GM23338 (cell line): ENCODE results near the gene TERC. TPM values are rescaled to one million over a fixed set of nuclear protein-coding genes. Genes with fewer than 3 reads are reported as not detected.
A peak's percentile ranks its signal among the peaks of the same experiment; 100 is the strongest.

Experiments
- ATAC-seq: fragments of 200-7000 bp; cut with Tn5 transposase; 3 replicates; pipeline ENCODE4 v1.9.1; 2020
- DNase-seq: peaks from one replicate; pipeline ENCODE4 v3.0.0-alpha.2; 2015; ENCODE audit warnings: low spot score
- H2AFZ ChIP-seq: fragments of 200-600 bp; sonication (generic); 2 replicates; pipeline ENCODE4 v1.8.0; 2016; ENCODE audit warnings: antibody characterized with exemption, mild to moderate bottlenecking, moderate library complexity
- H3F3A ChIP-seq: fragments of 200-600 bp; sonication (generic); replicated peaks from 2 replicates; pipeline ENCODE4 v1.8.0; 2017; ENCODE audit warnings: antibody characterized with exemption, mixed run types, low read depth
- H3K27ac ChIP-seq: fragments of 200-600 bp; sonication (generic); 2 replicates; pipeline ENCODE4 v1.6.1; 2016; ENCODE audit warnings: low read depth
- H3K27me3 ChIP-seq: fragments of 200-600 bp; sonication (generic); 2 replicates; pipeline ENCODE4 v1.8.0; 2016; ENCODE audit warnings: mild to moderate bottlenecking, mixed run types, moderate library complexity; ENCODE audit not compliant: insufficient read depth
- H3K36me3 ChIP-seq: fragments of 200-600 bp; sonication (generic); 2 replicates; pipeline ENCODE4 v1.8.0; 2016; ENCODE audit warnings: mild to moderate bottlenecking; ENCODE audit not compliant: insufficient read depth
- H3K4me1 ChIP-seq: fragments of 200-600 bp; sonication (generic); 2 replicates; pipeline ENCODE4 v1.8.0; 2016; ENCODE audit warnings: mild to moderate bottlenecking, moderate library complexity; ENCODE audit not compliant: insufficient read depth
- H3K4me2 ChIP-seq: fragments of 200-600 bp; sonication (generic); 2 replicates; pipeline ENCODE4 v1.7.1; 2017; ENCODE audit warnings: mixed run types
- H3K4me3 ChIP-seq: fragments of 200-600 bp; sonication (generic); 2 replicates; pipeline ENCODE4 v1.6.1; 2016; ENCODE audit warnings: mixed run types
- H3K79me2 ChIP-seq: fragments of 200-600 bp; sonication (generic); replicated peaks from 2 replicates; pipeline ENCODE4 v1.8.0; 2017; ENCODE audit warnings: mild to moderate bottlenecking; ENCODE audit not compliant: insufficient read depth
- H3K9me2 ChIP-seq: fragments of 200-600 bp; sonication (generic); 2 replicates; pipeline ENCODE4 v1.8.0; 2017; ENCODE audit not compliant: insufficient read depth
- H4K20me1 ChIP-seq: fragments of 200-600 bp; sonication (generic); replicated peaks from 2 replicates; pipeline ENCODE4 v1.8.0; 2017; ENCODE audit warnings: mild to moderate bottlenecking; ENCODE audit not compliant: insufficient read depth
- H3K27ac Mint-ChIP-seq: 2 replicates; pipeline ENCODE4 v1.8.0; 2020; ENCODE audit warnings: inconsistent platforms, mild to moderate bottlenecking, moderate library complexity, mixed read lengths
- H3K27me3 Mint-ChIP-seq: 3 replicates; pipeline ENCODE4 v1.8.0; 2022; ENCODE audit warnings: low read depth, mild to moderate bottlenecking, moderate library complexity, mixed read lengths, inconsistent platforms; ENCODE audit not compliant: insufficient read depth, poor library complexity
- H3K36me3 Mint-ChIP-seq: 3 replicates; pipeline ENCODE4 v1.8.0; 2021; ENCODE audit warnings: low read depth, mild to moderate bottlenecking, inconsistent platforms, moderate library complexity, mixed read lengths
- H3K4me1 Mint-ChIP-seq: 3 replicates; pipeline ENCODE4 v1.8.0; 2020; ENCODE audit warnings: mild to moderate bottlenecking, inconsistent platforms, mixed read lengths
- H3K4me3 Mint-ChIP-seq: 3 replicates; pipeline ENCODE4 v1.8.0; 2021; ENCODE audit warnings: moderate library complexity, mild to moderate bottlenecking, inconsistent platforms, mixed read lengths
- H3K9me3 Mint-ChIP-seq: 3 replicates; pipeline ENCODE4 v1.8.0; 2020; ENCODE audit warnings: moderate library complexity, mild to moderate bottlenecking, inconsistent platforms, mixed read lengths
- CREB1 ChIP-seq: fragments of 250-450 bp; sonication (Bioruptor Pico); IDR thresholded peaks from 2 replicates; pipeline ENCODE4 v1.5.0; 2020; ENCODE audit warnings: low read depth, mild to moderate bottlenecking, moderate library complexity
- CTCF ChIP-seq, 2 experiments: fragments of 200-600 bp in 1 of 2; sonication (generic) in 1 of 2; conservative IDR thresholded peaks; 2 replicates each; pipeline versions ENCODE4 v1.5.1 to v1.6.1; 2016 to 2017; ENCODE audit warnings: antibody characterized with exemption in 2 of 2, low read depth in 2 of 2, mild to moderate bottlenecking in 2 of 2, moderate library complexity in 1 of 2
- ETS1 ChIP-seq: IDR thresholded peaks from 2 replicates; pipeline ENCODE4 v1.6.1; 2016; ENCODE audit warnings: antibody characterized with exemption
- EZH2 ChIP-seq: fragments of 200-600 bp; sonication (generic); IDR thresholded peaks from one replicate; pipeline ENCODE4 v1.8.0; 2017; ENCODE audit warnings: antibody characterized with exemption, mild to moderate bottlenecking, low read depth; ENCODE audit not compliant: unreplicated experiment
- EZH2phosphoT487 ChIP-seq: fragments of 200-600 bp; sonication (generic); IDR thresholded peaks from one replicate; pipeline ENCODE4 v1.8.1; 2018; ENCODE audit warnings: antibody characterized with exemption; ENCODE audit not compliant: unreplicated experiment
- JUNB ChIP-seq: IDR thresholded peaks from one replicate; pipeline ENCODE4 v1.6.1; 2016; ENCODE audit warnings: antibody characterized with exemption; ENCODE audit not compliant: unreplicated experiment
- NANOG ChIP-seq: IDR thresholded peaks from 2 replicates; pipeline ENCODE4 v1.6.1; 2016; ENCODE audit warnings: antibody characterized with exemption, borderline replicate concordance
- POLR2AphosphoS5 ChIP-seq: IDR thresholded peaks from 2 replicates; pipeline ENCODE4 v1.6.1; 2016; ENCODE audit warnings: antibody characterized with exemption, low read depth
- STAT1 ChIP-seq: IDR thresholded peaks from one replicate; pipeline ENCODE4 v1.6.1; 2016; ENCODE audit warnings: antibody characterized with exemption; ENCODE audit not compliant: unreplicated experiment
- ZNF114 ChIP-seq: fragments of 250-450 bp; sonication (Bioruptor Pico); IDR thresholded peaks from 2 replicates; pipeline ENCODE4 v1.5.0; 2020; ENCODE audit warnings: mild to moderate bottlenecking, moderate library complexity
- ZNF331 ChIP-seq: fragments of 250-450 bp; sonication (Bioruptor Pico); IDR thresholded peaks from 2 replicates; pipeline ENCODE4 v1.5.0; 2020; ENCODE audit warnings: low read depth, mild to moderate bottlenecking, moderate library complexity
- polyA plus RNA-seq: library from polyadenylated mRNA; unstranded; fragments of >200 nt; fragmentation: Nextera tagmentation; extraction: Ambion mirVana; gene quantifications from 2 replicates; pipeline ENCODE4 v1.2.1, GENCODE V29; 2016
- total RNA-seq: library from RNA; depleted of rRNA; stranded (reverse); fragments of >200 nt; shearing (Covaris generic); gene quantifications from 2 replicates; pipeline ENCODE4 v1.2.3, GENCODE V29; 2014
- TF ChIP-seq, protein P1 (sequence below): IDR thresholded peaks from one replicate; pipeline ENCODE4 v1.6.1; 2018; ENCODE audit warnings: antibody characterized with exemption; ENCODE audit not compliant: unreplicated experiment
- TF ChIP-seq, protein P2 (sequence below): fragments of 250-450 bp; sonication (Bioruptor Pico); IDR thresholded peaks from 2 replicates; pipeline ENCODE4 v1.5.0; 2020; ENCODE audit warnings: mild to moderate bottlenecking, moderate library complexity

The TERC gene
- total and polyA plus RNA-seq, 2 experiments from 2014 or later = 1.7 to 206 TPM

- peak overlapping the region; percentile 97 for H3K4me3 Mint-ChIP-seq
- peak; percentile 52 for ATAC-seq
Measured at GRCh38 chr3:169772305-169772896, 7.5 kb upstream of the TERC start.

More at GRCh38 chr3:169772305-169772896, 7.5 kb upstream of the TERC start:
- Histone ChIP-seq H3K4me1 (peaks cover 27% of the 10 kb centered on the region), H3K4me3 (peak overlapping the region; percentile 96), H3K27ac (peak overlapping the region; percentile 96), H2AFZ (peak overlapping the region; percentile 7; the same call in 1 of the 2 replicates), H3K9me2 (no peaks in the 10 kb centered on the region), H3K79me2 (peaks cover 39% of the 10 kb centered on the region), H3K27me3 (no peaks in the 10 kb centered on the region), H3F3A (peaks cover 9% of the 10 kb centered on the region; the same call in 1 of the 2 replicates), H3K4me2 (peak overlapping the region; percentile 74), H3K36me3 (peaks cover 5% of the 10 kb centered on the region), H4K20me1 (no peaks in the 10 kb centered on the region)
- H3K9me3 Mint-ChIP-seq = peaks cover 9% of the 10 kb centered on the region; the same call in 1 of the 3 replicates
- TF ChIP-seq EZH2phosphoT487 (no peak), ZNF114 (CRISPR knock-in tag) (no peak), CTCF (conservative IDR thresholded peaks at IDR 0.05; ENCODE audit: low read depth in 2 of 2) (no peak), POLR2AphosphoS5 (no peak), NANOG (no peak), ZNF331 (CRISPR knock-in tag) (no peak), ETS1 (no peak), EZH2 (no peak), STAT1 (no peak), CREB1 (no peak), JUNB (no peak)
- TF ChIP-seq, protein P1, sequence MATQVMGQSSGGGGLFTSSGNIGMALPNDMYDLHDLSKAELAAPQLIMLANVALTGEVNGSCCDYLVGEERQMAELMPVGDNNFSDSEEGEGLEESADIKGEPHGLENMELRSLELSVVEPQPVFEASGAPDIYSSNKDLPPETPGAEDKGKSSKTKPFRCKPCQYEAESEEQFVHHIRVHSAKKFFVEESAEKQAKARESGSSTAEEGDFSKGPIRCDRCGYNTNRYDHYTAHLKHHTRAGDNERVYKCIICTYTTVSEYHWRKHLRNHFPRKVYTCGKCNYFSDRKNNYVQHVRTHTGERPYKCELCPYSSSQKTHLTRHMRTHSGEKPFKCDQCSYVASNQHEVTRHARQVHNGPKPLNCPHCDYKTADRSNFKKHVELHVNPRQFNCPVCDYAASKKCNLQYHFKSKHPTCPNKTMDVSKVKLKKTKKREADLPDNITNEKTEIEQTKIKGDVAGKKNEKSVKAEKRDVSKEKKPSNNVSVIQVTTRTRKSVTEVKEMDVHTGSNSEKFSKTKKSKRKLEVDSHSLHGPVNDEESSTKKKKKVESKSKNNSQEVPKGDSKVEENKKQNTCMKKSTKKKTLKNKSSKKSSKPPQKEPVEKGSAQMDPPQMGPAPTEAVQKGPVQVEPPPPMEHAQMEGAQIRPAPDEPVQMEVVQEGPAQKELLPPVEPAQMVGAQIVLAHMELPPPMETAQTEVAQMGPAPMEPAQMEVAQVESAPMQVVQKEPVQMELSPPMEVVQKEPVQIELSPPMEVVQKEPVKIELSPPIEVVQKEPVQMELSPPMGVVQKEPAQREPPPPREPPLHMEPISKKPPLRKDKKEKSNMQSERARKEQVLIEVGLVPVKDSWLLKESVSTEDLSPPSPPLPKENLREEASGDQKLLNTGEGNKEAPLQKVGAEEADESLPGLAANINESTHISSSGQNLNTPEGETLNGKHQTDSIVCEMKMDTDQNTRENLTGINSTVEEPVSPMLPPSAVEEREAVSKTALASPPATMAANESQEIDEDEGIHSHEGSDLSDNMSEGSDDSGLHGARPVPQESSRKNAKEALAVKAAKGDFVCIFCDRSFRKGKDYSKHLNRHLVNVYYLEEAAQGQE = no peak
- TF ChIP-seq, protein P2, sequence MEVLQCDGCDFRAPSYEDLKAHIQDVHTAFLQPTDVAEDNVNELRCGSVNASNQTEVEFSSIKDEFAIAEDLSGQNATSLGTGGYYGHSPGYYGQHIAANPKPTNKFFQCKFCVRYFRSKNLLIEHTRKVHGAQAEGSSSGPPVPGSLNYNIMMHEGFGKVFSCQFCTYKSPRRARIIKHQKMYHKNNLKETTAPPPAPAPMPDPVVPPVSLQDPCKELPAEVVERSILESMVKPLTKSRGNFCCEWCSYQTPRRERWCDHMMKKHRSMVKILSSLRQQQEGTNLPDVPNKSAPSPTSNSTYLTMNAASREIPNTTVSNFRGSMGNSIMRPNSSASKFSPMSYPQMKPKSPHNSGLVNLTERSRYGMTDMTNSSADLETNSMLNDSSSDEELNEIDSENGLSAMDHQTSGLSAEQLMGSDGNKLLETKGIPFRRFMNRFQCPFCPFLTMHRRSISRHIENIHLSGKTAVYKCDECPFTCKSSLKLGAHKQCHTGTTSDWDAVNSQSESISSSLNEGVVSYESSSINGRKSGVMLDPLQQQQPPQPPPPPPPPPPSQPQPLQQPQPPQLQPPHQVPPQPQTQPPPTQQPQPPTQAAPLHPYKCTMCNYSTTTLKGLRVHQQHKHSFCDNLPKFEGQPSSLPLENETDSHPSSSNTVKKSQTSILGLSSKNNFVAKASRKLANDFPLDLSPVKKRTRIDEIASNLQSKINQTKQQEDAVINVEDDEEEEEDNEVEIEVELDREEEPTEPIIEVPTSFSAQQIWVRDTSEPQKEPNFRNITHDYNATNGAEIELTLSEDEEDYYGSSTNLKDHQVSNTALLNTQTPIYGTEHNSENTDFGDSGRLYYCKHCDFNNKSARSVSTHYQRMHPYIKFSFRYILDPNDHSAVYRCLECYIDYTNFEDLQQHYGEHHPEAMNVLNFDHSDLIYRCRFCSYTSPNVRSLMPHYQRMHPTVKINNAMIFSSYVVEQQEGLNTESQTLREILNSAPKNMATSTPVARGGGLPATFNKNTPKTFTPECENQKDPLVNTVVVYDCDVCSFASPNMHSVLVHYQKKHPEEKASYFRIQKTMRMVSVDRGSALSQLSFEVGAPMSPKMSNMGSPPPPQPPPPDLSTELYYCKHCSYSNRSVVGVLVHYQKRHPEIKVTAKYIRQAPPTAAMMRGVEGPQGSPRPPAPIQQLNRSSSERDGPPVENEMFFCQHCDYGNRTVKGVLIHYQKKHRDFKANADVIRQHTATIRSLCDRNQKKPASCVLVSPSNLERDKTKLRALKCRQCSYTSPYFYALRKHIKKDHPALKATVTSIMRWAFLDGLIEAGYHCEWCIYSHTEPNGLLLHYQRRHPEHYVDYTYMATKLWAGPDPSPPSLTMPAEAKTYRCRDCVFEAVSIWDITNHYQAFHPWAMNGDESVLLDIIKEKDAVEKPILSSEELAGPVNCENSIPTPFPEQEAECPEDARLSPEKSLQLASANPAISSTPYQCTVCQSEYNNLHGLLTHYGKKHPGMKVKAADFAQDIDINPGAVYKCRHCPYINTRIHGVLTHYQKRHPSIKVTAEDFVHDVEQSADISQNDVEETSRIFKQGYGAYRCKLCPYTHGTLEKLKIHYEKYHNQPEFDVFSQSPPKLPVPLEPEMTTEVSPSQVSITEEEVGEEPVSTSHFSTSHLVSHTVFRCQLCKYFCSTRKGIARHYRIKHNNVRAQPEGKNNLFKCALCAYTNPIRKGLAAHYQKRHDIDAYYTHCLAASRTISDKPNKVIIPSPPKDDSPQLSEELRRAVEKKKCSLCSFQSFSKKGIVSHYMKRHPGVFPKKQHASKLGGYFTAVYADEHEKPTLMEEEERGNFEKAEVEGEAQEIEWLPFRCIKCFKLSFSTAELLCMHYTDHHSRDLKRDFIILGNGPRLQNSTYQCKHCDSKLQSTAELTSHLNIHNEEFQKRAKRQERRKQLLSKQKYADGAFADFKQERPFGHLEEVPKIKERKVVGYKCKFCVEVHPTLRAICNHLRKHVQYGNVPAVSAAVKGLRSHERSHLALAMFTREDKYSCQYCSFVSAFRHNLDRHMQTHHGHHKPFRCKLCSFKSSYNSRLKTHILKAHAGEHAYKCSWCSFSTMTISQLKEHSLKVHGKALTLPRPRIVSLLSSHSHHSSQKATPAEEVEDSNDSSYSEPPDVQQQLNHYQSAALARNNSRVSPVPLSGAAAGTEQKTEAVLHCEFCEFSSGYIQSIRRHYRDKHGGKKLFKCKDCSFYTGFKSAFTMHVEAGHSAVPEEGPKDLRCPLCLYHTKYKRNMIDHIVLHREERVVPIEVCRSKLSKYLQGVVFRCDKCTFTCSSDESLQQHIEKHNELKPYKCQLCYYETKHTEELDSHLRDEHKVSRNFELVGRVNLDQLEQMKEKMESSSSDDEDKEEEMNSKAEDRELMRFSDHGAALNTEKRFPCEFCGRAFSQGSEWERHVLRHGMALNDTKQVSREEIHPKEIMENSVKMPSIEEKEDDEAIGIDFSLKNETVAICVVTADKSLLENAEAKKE (CRISPR knock-in tag) = no peak
- peak; percentile 79 for DNase-seq
- peaks cover 33% of the 10 kb centered on the region for H3K4me1 Mint-ChIP-seq
- peak overlapping the region; percentile 98 for H3K27ac Mint-ChIP-seq
- H3K27me3 Mint-ChIP-seq = peaks cover 19% of the 10 kb centered on the region
- peaks cover 34% of the 10 kb centered on the region for H3K36me3 Mint-ChIP-seq
